Transverse colon (tissue), 4 donors: ENCODE data around the gene OLFM3. TPM values are rescaled to one million over a fixed set of nuclear protein-coding genes. Genes with fewer than 3 reads are reported as not detected.

Source experiments
- DNase-seq: peaks from one replicate; pipeline ENCODE4 v3.0.0-alpha.2; 2019
- H3K27ac ChIP-seq, 4 donors: fragments of 200-600 bp; sonication (generic); 2 replicates each; pipeline ENCODE4 v1.5.1; 2016 to 2018; ENCODE audit warnings: inconsistent platforms in 4 of 4
- H3K27me3 ChIP-seq: fragments of 200-600 bp; sonication (generic); 2 replicates; pipeline ENCODE4 v1.5.1; 2017; ENCODE audit warnings: inconsistent platforms
- H3K36me3 ChIP-seq, 4 donors: fragments of 200-600 bp; sonication (generic); 2 replicates each; pipeline ENCODE4 v1.5.1; 2017 to 2019; ENCODE audit warnings: inconsistent platforms in 4 of 4
- H3K4me1 ChIP-seq, 4 donors: fragments of 200-600 bp; sonication (generic); 2 replicates each; pipeline ENCODE4 v1.5.1; 2017 to 2020; ENCODE audit warnings: inconsistent platforms in 4 of 4
- H3K4me3 ChIP-seq, 4 donors: fragments of 200-600 bp; sonication (generic); 1 replicate in 1 of 4; 2 replicates in 3 of 4; pipeline versions ENCODE4 v1.5.1 to v1.6.1; 2017 to 2019; ENCODE audit warnings: inconsistent platforms in 4 of 4
- H3K9me3 ChIP-seq, 2 donors: fragments of 200-600 bp; sonication (generic); 2 replicates each; pipeline ENCODE4 v1.5.1; 2017 to 2019; ENCODE audit warnings: inconsistent platforms in 2 of 2
- CTCF ChIP-seq, 5 experiments: fragments of 200-600 bp in 3 of 5; fragments of 450-650 bp in 2 of 5; sonication (generic) in 3 of 5; IDR thresholded peaks; 1 replicate in 2 of 5; 2 replicates in 3 of 5; pipeline ENCODE4 v1.5.1; 2016 to 2017; ENCODE audit warnings: antibody characterized with exemption in 5 of 5, inconsistent platforms in 3 of 5, mild to moderate bottlenecking in 2 of 5, moderate library complexity in 1 of 5
- EP300 ChIP-seq: sonication (generic); formaldehyde crosslinking; IDR thresholded peaks from one replicate; pipeline ENCODE4 v1.6.1; 2017; ENCODE audit warnings: antibody characterized with exemption, low read depth
- POLR2A ChIP-seq: fragments of 450-650 bp; IDR thresholded peaks from one replicate; pipeline ENCODE4 v1.6.1; 2016; ENCODE audit warnings: antibody characterized with exemption, mild to moderate bottlenecking, moderate library complexity
- POLR2AphosphoS5 ChIP-seq, 3 donors: sonication (generic); formaldehyde crosslinking; IDR thresholded peaks; one replicate each; pipeline ENCODE4 v1.6.1; 2016; ENCODE audit warnings: antibody characterized with exemption in 3 of 3
- WGBS, 2 donors: methylation state at CpG; one replicate each; pipeline ENCODE4 v1.1.5; 2018; ENCODE audit warnings: low coverage in 1 of 2; 5-methylcytosine and 5-hydroxymethylcytosine counted together
- in situ Hi-C, 4 donors: fragments of 200-750 bp; cut with MboI; loops; one replicate each; pipeline versions ENCODE4 v1.15.0 to v1.15.1; 2017; ENCODE audit warnings: low sequenced_read_pairs in 3 of 4, low pct_ligation_motif_present in 1 of 4, low pct_unique_long_range_greater_than_20kb in 1 of 4
- intact Hi-C: fragments of 100-400 bp; cut with DNase I; formaldehyde crosslinking; loops from one replicate; pipeline ENCODE4 v1.15.1; 2023; ENCODE audit warnings: low total_unique reads
- total RNA-seq, 4 donors: library from RNA; depleted of rRNA; stranded (reverse); fragments of >200 nt; gene quantifications; one replicate each; pipeline ENCODE4 v1.1.0, GENCODE V29; 2016

OLFM3 gene
- total RNA-seq, 4 donors from 2014 or later = 0.55 TPM; not detected in 3

GRCh38 chr1:101957771-101958170 is 39.0 kb downstream of the OLFM3 start:
- H3K27me3 ChIP-seq = no peaks in the 10 kb centered on the region
- in situ Hi-C loops = no loop called here
- no peaks in the 10 kb centered on the region for H3K9me3 ChIP-seq
- DNase-seq = no peak
- intact Hi-C loops = no loop called here
- no peak overlapping the region for H3K27ac ChIP-seq
- H3K36me3 ChIP-seq = no peaks in the 10 kb centered on the region
- H3K4me3 ChIP-seq = no peak overlapping the region
- TF ChIP-seq POLR2A = no peak
- H3K4me1 ChIP-seq = no peaks in the 10 kb centered on the region

- DNase-seq = no peak
- Histone ChIP-seq H3K4me1 (no peaks in the 10 kb centered on the region), H3K36me3 (no peaks in the 10 kb centered on the region), H3K27ac (no peak overlapping the region), H3K9me3 (no peaks in the 10 kb centered on the region), H3K27me3 (no peaks in the 10 kb centered on the region), H3K4me3 (no peak overlapping the region)
- WGBS, 2 donors = 71 to 88% methylated on average over 1 of the region's 1 CpG
- TF ChIP-seq EP300 (no peak), POLR2A (no peak), CTCF (IDR thresholded peaks at IDR 0.05) (no peak), POLR2AphosphoS5 (IDR thresholded peaks at IDR 0.05) (no peak)
- intact Hi-C loops (no loop called here), in situ Hi-C loops (no loop called here)
These were observed 43.1 kb downstream of the OLFM3 start for GRCh38 chr1:101953623-101954022.

GRCh38 chr1:101945884-101946283 is 50.8 kb downstream of the OLFM3 start:
- 63 to 77% methylated on average over 1 of the region's 1 CpG for WGBS, 2 donors
- DNase-seq = no peak
- H3K36me3 ChIP-seq = no peaks in the 10 kb centered on the region
- TF ChIP-seq EP300 = no peak
- no peak for TF ChIP-seq CTCF (IDR thresholded peaks at IDR 0.05)
- no peak for TF ChIP-seq POLR2AphosphoS5 (IDR thresholded peaks at IDR 0.05)
- TF ChIP-seq POLR2A = no peak
- H3K4me3 ChIP-seq = no peak overlapping the region
- H3K27me3 ChIP-seq = no peaks in the 10 kb centered on the region
- H3K4me1 ChIP-seq = no peaks in the 10 kb centered on the region
- H3K27ac ChIP-seq = no peak overlapping the region
- in situ Hi-C loops = no loop called here
- H3K9me3 ChIP-seq = no peaks in the 10 kb centered on the region
- intact Hi-C loops = no loop called here

- in situ Hi-C loops (no loop called here), intact Hi-C loops (no loop called here)
- Histone ChIP-seq H3K27me3 (no peaks in the 10 kb centered on the region), H3K27ac (no peak overlapping the region), H3K9me3 (no peaks in the 10 kb centered on the region), H3K4me1 (no peaks in the 10 kb centered on the region), H3K36me3 (no peaks in the 10 kb centered on the region), H3K4me3 (no peak overlapping the region)
- DNase-seq = no peak
- TF ChIP-seq EP300 = no peak
- no peak for TF ChIP-seq POLR2A
- TF ChIP-seq CTCF (IDR thresholded peaks at IDR 0.05) = no peak
- TF ChIP-seq POLR2AphosphoS5 (IDR thresholded peaks at IDR 0.05) = no peak
- WGBS, 2 donors = 50 to 64% methylated on average over 3 of the region's 3 CpGs
These were observed 53.5 kb downstream of the OLFM3 start for GRCh38 chr1:101943237-101943636.

- no peak for TF ChIP-seq POLR2A
- H3K36me3 ChIP-seq = no peaks in the 10 kb centered on the region
- no peaks in the 10 kb centered on the region for H3K27me3 ChIP-seq
- DNase-seq = no peak
- 37 to 47% methylated on average over 2 to 3 of the region's 3 CpGs for WGBS, 2 donors
- no peaks in the 10 kb centered on the region for H3K9me3 ChIP-seq
- no peak overlapping the region for H3K27ac ChIP-seq
- intact Hi-C loops (no loop called here), in situ Hi-C loops (no loop called here)
- no peaks in the 10 kb centered on the region for H3K4me1 ChIP-seq
- H3K4me3 ChIP-seq = no peak overlapping the region
These were observed 54.1 kb downstream of the OLFM3 start for GRCh38 chr1:101942516-101943193.
